ENCODE data around the gene RSL1D1.
"Not testable (repeated sequence)": the region's sequence is repeated elsewhere in the genome, so short reads cannot be mapped to it uniquely, and the experiment has no call there.

RSL1D1 gene

GRCh38 chr16:11843861-11844260 is 7.5 kb downstream of the RSL1D1 start:
- DNase-seq = no peak

DNA sequence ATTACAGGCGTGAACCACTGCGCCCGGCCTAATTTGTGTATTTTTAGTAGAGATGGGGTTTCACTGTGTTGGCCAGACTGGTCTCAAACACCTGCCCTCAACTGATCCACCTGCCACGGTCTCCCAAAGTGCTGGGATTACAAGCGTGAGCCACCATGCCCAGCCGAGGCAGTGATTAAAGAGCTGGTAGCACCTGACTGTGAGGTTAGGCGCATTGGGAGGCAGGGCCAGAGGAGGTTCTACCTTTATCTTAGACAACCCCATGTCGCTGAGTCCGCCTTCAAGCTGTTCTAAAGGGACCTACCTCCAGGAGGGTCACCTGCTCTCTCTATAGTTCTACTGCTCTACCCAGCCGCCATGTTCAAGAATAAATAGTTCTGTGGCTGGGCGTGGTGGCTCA is 8.1 kb downstream of the RSL1D1 start:
- DNase-seq = no peak

DNA sequence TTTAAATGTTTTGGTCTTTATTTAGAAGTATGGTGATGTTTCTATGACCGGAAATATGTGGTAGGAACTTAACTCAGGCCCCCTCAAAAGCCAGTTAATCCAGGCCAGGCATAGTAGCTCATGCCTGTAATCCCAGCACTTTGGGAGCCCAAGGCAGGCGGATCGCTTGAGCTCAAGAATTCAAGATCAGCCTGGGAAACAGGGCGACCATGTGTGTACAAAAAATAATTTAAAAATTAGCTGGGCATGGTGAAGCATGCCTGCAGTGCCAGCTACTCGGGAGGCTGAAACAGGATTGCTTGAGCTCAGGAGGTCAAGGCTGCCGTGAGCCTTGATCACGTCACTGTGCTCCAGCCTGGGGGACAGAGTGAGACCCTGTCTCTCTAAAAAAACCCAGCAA is 10.3 kb downstream of the RSL1D1 start:
- no peak for DNase-seq

DNA sequence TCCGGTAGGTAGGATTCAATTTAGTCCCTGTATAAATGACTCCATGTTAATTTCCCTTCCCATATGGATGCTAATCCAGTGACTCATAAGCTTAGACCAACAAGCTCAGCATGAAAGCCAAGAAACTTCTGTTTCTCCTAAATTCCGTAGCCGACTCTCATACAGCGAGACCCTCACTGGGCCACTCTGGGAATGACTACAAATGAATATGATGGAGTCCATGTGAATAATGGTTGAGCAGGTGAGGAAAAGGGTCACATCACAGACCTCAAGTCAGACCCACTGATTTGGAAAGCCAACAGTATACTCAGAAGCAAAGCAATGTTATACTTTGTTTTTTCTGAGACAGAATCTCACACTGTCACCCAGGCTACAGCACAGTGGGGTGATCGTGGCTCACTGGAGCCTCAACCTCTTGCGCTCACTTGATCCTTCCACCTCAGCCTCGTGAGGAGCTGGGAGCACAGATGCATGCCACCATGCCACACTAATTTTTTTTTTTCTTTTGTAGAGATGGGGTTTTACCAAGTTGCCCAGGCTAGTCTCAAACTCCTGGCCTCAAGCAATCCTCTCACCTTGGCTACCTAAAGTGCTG is 14.6 kb downstream of the RSL1D1 start:
- peak; percentile 92 for DNase-seq

DNA sequence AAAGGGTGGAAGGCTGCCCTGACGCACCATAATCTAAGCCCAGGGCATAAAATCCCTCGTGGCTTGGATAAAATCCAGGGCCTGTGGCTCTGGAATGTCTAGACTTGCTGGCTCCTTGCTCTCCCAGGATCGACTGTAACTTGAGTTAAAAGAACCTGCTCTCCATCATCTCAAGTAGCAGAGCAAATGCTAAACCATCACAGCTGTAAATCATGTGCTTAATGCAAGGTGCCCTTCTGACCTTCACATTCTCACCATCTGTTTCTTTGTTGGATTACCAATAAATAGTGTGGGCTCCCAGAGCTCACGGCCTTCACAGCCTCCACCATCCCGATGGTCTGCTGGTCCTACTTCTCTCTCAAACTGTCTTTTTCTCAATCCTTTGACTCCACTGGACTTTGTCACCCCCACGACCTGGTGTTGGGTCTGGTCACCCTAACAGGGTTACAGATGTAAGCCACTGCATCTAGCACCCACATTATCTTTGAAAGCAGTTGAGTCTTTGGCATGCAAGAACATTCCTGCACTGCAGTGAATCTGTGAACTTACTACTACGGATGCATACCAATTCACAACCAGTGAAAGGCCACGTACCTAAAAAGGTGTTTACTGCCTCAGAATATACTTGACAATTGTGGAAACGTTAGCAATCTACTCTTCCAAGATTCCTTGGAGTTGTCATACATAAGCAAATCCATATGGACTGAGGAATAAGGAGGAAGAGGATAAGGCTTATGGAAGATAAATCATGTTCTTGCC is 15.3 kb downstream of the RSL1D1 start:
- peak; percentile 69 for DNase-seq

- DNase-seq = no peak
Measured at GRCh38 chr16:11835309-11835708, 16.0 kb downstream of the RSL1D1 start.

DNA sequence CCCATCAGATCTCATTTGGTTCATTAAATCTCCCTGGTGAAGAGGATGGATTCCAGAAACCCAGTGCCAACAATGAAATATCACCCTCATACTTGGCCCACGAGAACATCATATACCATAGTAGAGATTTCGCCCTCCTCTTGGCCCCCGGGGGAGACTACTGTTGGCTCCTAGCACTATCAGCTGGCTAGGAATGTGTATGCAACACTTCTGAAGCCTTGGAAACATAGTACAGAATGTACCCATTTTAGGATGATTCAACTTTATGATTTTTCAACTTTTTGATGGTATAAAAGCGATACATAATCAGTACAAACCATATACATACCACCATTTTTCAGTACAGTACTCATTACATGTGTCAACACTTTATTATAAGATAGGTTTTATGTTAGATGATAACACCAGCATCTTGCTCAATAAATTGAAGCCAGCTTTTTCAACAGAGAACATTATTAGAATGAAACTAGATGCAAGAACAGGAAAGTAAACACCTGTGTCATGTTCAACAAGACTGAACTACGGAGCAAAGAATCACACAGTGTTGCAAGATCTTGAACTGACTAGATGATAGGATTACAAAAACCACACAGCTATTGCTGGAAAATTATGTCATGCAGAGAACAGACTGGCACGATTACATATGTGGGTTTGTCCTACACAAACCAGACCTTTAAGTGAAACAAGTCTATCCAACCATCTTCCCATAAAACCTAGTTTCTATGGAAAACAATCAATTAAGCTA is 17.2 kb downstream of the RSL1D1 start:
- peak; percentile 52 for DNase-seq

DNA sequence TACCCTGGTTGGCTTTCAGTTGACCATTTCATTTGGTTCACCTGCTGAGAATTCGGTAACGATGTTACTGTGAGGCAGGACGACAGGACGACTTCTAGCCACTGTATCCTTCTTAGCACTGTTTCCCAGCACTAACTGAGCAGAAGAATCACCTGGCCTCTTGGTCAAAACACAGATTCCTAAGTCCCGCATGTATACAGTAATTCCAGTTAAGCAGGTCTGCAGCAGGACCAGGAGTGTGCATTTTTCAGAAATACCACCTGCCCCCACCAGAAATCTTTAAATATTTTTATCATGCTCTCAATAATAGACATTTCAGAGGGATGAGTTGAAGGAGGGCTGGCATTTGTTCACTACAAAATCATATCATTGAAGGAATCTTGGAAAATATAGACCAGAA is 22.6 kb downstream of the RSL1D1 start:
- DNase-seq = no peak

GRCh38 chr16:11825520-11826165 is 25.7 kb downstream of the RSL1D1 start:
- DNase-seq = not testable (repeated sequence)

DNA sequence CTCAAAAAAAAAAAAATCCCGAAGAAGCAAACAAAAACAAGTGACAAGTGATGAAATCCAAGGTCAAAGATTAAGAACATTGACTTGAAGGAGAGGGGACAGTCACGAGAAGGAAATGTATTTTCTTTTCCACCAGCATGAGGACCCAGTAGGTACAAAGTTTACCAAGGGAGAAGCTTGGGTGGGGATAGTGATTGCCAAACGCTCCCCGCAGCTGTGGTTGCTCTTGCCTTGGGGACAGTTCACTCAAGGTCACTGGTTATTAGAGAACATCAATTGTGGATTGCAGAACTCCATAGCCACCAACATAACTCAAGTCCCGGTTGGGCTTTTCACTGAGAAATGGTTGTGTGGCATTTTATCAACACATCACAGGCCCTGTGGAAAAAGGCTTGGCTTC is 27.0 kb downstream of the RSL1D1 start:
- peak; percentile 16 for DNase-seq

GRCh38 chr16:11823645-11824044 is 27.7 kb downstream of the RSL1D1 start:
- not testable (repeated sequence) for DNase-seq

- DNase-seq = no peak
Measured at GRCh38 chr16:11819798-11820197, 31.5 kb downstream of the RSL1D1 start.

GRCh38 chr16:11818970-11819369 is 32.4 kb downstream of the RSL1D1 start:
- DNase-seq = not testable (repeated sequence)

- DNase-seq = no peak
Measured at GRCh38 chr16:11816123-11816522, 35.2 kb downstream of the RSL1D1 start.

DNA sequence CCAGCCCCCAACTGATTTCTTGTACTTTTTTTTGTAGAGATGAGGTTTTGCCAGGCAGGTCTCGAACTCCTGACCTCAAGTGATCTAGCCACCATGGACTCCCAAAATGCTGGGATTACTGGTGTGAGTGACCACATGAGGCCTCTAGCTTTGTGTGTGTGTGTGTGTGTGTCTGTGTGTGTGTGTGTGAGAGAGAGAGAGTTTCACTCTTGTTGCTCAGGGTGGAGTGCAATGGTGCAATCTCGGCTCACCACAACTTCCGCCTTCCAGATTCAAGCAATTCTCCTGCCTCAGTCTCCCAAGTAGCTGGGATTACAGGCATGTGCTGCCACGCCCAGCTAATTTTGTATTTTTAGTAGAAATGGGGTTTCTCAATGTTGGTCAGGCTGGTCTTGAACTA is 36.5 kb downstream of the RSL1D1 start:
- DNase-seq = not testable (repeated sequence)

GRCh38 chr16:11806721-11807120 is 44.6 kb downstream of the RSL1D1 start:
- peak; percentile 59 for DNase-seq

DNA sequence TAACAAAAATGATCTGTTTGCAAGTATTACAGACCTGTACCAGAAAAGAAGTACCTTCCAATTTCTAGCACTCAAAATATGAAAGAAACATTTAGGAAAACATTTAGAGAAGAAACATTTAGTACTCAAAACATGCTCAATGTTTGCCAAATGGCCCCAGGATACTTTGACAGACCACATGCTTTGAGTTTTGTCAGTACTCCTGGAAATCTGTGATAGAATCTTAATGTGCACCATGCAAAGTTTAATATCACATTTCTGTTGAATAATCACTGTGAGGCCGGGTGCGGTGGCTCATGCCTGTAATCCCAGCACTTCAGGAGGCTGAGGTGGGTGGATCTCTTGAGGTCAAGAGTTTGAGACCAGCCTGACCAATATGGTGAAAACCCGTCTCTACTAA is 45.8 kb downstream of the RSL1D1 start:
- no peak for DNase-seq

DNA sequence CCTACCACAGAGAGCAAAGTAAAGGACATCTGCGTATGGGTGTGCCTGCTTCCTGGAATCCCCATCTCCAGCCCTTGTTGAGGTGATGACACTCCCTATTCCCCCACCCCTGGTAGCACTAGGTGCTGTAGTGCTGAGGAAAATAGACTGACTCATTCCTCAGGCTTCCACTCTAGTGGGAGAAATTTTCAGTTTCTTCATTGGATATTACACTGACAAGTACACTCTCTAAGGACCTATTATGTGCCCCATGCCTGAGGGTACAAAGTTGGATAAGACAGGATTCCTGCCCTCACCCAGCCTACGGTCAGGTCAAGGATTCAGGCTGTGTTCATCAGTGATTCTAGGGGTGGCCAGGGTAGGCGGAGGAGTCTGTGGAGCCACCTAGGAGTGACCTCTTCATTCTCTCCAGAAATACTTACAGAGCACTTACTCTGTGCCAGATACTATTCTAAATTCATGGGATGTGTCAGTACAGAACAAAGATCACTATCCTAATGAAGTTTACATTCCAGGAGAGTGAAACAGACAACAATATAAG is 49.8 kb downstream of the RSL1D1 start:
- peak; percentile 43 for DNase-seq

GRCh38 chr16:11800382-11800718 is 51.0 kb downstream of the RSL1D1 start:
- DNase-seq = no peak

DNA sequence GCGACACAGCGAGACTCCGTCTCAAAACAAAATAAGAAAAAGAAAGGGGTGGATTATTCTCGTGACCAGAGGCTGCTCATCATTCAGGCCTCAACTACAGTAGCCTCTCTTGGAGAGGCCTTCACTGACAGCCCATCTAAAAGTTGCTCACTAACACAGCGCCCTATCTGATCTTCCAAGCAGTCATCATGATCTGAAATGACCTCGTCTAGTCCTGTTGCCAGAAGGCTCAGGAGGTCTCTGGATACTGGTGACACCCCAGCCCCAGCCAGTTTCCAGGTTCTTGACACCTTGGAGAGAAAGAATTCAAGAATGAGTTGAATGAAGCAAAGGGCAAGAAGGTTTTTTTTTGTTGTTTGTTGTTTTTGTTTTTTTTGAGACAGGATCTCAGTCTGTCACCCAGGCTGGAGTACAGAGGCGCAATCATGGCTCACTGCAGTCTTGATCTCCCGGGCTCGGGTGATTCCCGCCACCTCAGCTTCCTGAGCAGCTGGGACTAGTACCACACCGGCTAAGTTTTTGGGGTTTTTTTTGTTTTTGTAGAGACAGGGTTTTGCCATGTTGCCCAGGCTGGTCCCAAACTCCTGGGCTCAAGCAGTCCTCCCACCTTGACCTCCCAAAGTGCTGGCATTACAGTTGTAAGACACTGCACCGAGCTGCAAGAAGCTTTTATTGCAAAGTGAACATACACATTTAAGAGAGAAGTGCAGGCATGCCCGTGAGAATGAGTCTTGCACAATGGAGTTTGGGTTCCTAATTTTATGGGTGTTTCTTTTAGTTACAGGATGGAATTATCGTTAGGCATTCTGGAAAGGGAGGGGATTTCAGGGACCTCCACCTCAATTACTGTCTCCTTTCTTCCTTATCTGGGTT is 51.6 kb downstream of the RSL1D1 start:
- DNase-seq = no peak

- no peak for DNase-seq
Measured at GRCh38 chr16:11799017-11799381, 52.3 kb downstream of the RSL1D1 start.

- peak; percentile 30 for DNase-seq
Measured at GRCh38 chr16:11797957-11798299, 53.4 kb downstream of the RSL1D1 start.

All from fibroblast of skin of back (primary cell).